ENCODE results near the gene DNA2.

GRCh38 chr10:68474021-68474420, 2.2 kb upstream of the DNA2 start:
- TF ChIP-seq POLR2A (IDR thresholded peaks at IDR 0.05) (no peak), CTCF (IDR thresholded peaks at IDR 0.05) (no peak), POLR2AphosphoS5 (IDR thresholded peaks at IDR 0.05) (no peak)

Data from breast epithelium (tissue), 3 donors.